Osteocyte (in vitro differentiated cells): ENCODE measurements around the gene FNDC3B. TPM values are rescaled to one million over a fixed set of nuclear protein-coding genes. Genes with fewer than 3 reads are reported as not detected.
A peak's percentile ranks its signal among the peaks of the same experiment; 100 is the strongest.

ENCODE experiments used
- DNase-seq: peaks from one replicate; pipeline ENCODE4 v3.0.0; 2021; ENCODE audit warnings: mixed read lengths; ENCODE audit not compliant: unreplicated experiment; ENCODE audit errors: extremely low spot score
- H3K27ac Mint-ChIP-seq: one replicate; pipeline ENCODE4 v1.8.0; 2021; ENCODE audit warnings: mild to moderate bottlenecking, mixed read lengths; ENCODE audit not compliant: unreplicated experiment
- H3K27me3 Mint-ChIP-seq: one replicate; pipeline ENCODE4 v1.8.0; 2021; ENCODE audit warnings: mixed read lengths; ENCODE audit not compliant: unreplicated experiment
- H3K36me3 Mint-ChIP-seq: one replicate; pipeline ENCODE4 v1.8.0; 2021; ENCODE audit warnings: mixed read lengths; ENCODE audit not compliant: unreplicated experiment
- H3K4me1 Mint-ChIP-seq: one replicate; pipeline ENCODE4 v1.8.0; 2021; ENCODE audit warnings: mixed read lengths; ENCODE audit not compliant: unreplicated experiment
- H3K4me3 Mint-ChIP-seq: one replicate; pipeline ENCODE4 v1.8.0; 2021; ENCODE audit warnings: mild to moderate bottlenecking, moderate library complexity, mixed read lengths; ENCODE audit not compliant: unreplicated experiment
- H3K9me3 Mint-ChIP-seq: one replicate; pipeline ENCODE4 v1.8.0; 2021; ENCODE audit warnings: mixed read lengths; ENCODE audit not compliant: unreplicated experiment
- total RNA-seq: library from RNA; stranded (reverse); gene quantifications from 2 replicates; pipeline ENCODE4 v1.2.1, GENCODE V29; 2021
- TF ChIP-seq, protein P1 (sequence below): fragments of 200-600 bp; sonication (generic); IDR thresholded peaks from 2 replicates; pipeline ENCODE4 v1.5.0; 2021; ENCODE audit warnings: antibody characterized with exemption, mild to moderate bottlenecking, moderate library complexity

Gene FNDC3B
- total RNA-seq, 1 donor from 2014 or later = 240 TPM

DNA sequence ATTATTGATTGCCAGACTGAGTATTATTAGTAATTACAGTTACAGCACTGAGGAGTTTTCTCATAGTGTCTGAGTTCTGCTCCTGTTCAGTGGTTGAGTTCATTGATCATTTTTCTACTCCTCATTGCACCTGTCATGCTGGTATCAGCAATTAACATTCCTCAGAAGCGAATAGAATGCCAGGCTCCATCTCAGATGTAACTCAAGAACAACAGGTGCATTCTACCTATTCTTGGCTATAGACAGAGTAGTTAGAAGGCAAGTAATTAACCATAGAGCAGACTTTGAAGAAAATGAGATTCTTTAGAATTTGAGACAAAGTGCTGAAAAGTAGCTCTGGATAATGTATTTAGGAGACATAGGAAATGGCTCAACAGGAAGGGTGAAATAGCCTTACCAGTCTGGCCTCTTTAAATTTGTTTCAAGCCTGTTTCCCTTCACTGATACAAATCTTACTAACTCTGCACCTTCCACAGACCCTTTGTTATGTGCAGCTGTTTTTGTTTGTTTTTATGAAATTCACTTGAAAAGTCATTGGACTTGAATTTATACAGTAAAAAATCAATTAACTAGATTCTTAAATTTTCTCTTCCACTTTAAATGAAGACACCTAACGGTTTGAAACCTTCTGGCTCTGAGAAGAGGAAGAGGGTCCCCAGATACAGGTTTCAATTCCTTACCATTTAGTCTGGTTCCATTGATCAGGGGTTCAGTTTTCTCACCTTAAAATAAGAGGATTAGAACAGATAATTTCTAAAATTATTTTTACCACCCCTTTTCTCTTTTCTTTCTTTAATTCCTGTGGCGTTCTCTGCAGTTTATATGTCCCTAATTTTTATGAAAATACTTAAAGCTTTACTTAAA lies 109.6 kb downstream of the FNDC3B start:
- Mint-ChIP-seq H3K4me1 (peaks cover 53% of the 10 kb centered on the region), H3K4me3 (no peak overlapping the region), H3K36me3 (peaks cover 29% of the 10 kb centered on the region), H3K27me3 (no peaks in the 10 kb centered on the region), H3K27ac (peak overlapping the region; percentile 31), H3K9me3 (no peaks in the 10 kb centered on the region)
- TF ChIP-seq, protein P1, sequence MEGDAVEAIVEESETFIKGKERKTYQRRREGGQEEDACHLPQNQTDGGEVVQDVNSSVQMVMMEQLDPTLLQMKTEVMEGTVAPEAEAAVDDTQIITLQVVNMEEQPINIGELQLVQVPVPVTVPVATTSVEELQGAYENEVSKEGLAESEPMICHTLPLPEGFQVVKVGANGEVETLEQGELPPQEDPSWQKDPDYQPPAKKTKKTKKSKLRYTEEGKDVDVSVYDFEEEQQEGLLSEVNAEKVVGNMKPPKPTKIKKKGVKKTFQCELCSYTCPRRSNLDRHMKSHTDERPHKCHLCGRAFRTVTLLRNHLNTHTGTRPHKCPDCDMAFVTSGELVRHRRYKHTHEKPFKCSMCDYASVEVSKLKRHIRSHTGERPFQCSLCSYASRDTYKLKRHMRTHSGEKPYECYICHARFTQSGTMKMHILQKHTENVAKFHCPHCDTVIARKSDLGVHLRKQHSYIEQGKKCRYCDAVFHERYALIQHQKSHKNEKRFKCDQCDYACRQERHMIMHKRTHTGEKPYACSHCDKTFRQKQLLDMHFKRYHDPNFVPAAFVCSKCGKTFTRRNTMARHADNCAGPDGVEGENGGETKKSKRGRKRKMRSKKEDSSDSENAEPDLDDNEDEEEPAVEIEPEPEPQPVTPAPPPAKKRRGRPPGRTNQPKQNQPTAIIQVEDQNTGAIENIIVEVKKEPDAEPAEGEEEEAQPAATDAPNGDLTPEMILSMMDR = no peak
- no peak for DNase-seq

DNA sequence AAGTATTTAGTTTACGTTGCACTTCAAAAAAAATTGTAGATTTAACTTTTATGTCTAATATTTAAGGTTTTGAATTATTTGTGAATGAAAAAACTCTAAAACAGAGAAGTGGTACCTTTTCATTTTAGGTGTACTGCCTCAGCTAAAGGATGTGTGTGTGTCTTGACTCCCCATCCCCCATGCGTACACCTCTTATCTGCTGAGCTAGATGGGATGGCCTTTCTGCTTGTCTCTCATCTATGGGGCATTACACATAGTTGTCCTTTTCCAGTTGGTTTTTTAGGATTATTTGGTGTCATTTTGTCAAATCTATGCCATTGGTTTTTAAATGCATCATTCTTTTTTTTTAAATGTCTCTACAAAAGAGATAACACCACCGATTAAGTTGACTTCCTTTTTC lies 110.9 kb downstream of the FNDC3B start:
- H3K27me3 Mint-ChIP-seq = no peaks in the 10 kb centered on the region
- H3K4me1 Mint-ChIP-seq = peaks cover 61% of the 10 kb centered on the region
- no peak overlapping the region for H3K4me3 Mint-ChIP-seq
- TF ChIP-seq, protein P1 = no peak
- DNase-seq = no peak
- H3K9me3 Mint-ChIP-seq = no peaks in the 10 kb centered on the region
- peaks cover 18% of the 10 kb centered on the region for H3K36me3 Mint-ChIP-seq
- no peak overlapping the region for H3K27ac Mint-ChIP-seq

DNA sequence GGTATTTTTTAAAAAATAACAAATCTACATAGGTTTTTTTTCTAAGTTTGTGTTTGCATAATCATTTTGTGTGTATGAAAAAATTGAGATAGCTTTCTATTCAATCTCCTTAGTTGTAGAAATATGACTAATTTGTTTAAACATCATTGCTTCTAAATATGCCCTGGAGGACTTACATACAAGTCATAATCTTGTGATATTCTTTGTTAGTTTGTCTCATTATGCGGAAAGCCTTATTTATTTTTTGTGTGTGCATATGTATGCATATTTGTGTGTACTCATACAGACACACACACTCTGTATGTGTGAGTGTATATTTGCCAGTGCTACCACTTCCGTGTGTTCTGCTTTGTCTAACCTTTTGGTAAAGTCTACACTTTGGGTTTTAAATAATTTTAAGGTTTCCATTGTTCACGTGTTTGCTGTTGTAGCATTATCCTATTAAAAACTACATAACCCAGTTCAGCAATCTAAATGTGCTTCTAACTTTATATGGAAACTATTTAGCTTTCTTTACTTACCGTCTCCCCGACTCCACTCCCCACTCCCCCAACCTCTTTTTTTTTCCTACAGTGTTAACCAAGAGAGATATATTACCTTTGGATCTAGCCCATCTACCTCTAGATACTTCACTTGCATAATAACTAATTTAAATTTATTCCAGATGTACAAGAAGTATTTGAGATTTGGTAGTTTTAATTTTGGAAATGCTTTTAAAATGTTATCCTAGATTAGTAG lies 111.7 kb downstream of the FNDC3B start:
- peaks cover 69% of the 10 kb centered on the region for H3K4me1 Mint-ChIP-seq
- H3K4me3 Mint-ChIP-seq = no peak overlapping the region
- H3K36me3 Mint-ChIP-seq = peaks cover 18% of the 10 kb centered on the region
- no peaks in the 10 kb centered on the region for H3K9me3 Mint-ChIP-seq
- no peak for DNase-seq
- no peaks in the 10 kb centered on the region for H3K27me3 Mint-ChIP-seq
- TF ChIP-seq, protein P1 = no peak
- H3K27ac Mint-ChIP-seq = peak overlapping the region; percentile 31

DNA sequence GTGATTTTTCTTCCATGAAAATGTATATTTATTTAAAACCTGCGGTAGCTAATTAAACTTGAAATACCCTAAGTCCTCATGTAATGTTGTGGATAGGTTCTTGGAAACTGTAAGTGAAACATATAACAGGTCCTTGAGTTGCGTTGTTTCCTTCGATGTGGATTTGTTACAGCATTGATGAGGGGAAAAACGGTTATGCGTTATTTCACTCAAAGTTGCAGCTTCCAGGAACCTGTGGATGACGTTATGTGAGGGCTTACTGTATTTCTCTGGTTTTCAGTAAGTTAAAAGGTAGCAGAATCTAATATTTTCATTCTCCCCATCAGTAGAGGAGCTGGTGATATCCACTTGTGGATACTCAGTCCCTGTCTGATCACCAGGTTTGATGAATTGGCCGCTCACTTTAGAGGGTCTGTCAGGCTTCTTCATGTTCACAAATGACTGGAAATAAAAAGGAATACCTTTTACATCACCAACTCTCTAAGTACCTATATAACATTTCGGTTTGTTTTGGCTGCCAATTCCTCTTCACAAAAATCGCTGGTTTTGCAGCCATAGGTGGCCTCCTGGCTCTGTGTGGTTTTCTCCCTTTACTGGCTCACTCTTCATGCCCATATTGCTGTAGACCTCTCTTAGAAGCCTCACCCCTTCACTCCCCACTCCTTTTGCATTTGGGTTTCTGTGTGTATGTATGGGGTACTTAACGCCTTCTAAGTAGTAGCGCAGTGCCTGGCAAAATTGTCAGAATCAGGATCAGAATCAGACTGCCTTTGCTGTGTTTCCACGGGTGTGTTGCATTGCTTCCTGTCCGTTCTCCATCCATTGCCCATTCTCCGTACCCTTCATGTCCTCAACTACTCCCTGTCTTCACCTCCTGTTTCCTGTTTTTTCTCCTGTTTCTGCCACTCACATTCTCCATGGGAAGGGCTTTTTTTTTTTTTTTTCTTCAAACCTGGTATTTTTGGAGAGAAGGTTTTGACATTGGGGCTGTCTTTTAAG lies 112.6 kb downstream of the FNDC3B start:
- Mint-ChIP-seq H3K4me1 (peaks cover 77% of the 10 kb centered on the region), H3K4me3 (peak overlapping the region; percentile 10), H3K9me3 (no peaks in the 10 kb centered on the region), H3K36me3 (peaks cover 15% of the 10 kb centered on the region), H3K27ac (peak overlapping the region; percentile 99), H3K27me3 (no peaks in the 10 kb centered on the region)
- no peak for DNase-seq
- TF ChIP-seq, protein P1 = no peak
